HCEC 1CT (cell line): ENCODE measurements around the gene COL20A1.

Experiments used
- DNase-seq: peaks from one replicate; pipeline ENCODE4 v3.0.0-alpha.2; 2017

Gene COL20A1

GRCh38 chr20:63351811-63352591 lies 59.0 kb downstream of the COL20A1 start:
- DNase-seq = no peak

- no peak for DNase-seq
Observed at GRCh38 chr20:63352811-63353221, 59.8 kb downstream of the COL20A1 start.

GRCh38 chr20:63354636-63355350 lies 61.8 kb downstream of the COL20A1 start:
- DNase-seq = no peak

- no peak for DNase-seq
Observed at GRCh38 chr20:63355781-63356295, 62.9 kb downstream of the COL20A1 start.

GRCh38 chr20:63356511-63356910 lies 63.5 kb downstream of the COL20A1 start:
- no peak for DNase-seq

GRCh38 chr20:63356931-63357879 lies 64.2 kb downstream of the COL20A1 start:
- DNase-seq = no peak

GRCh38 chr20:63357921-63358905 lies 65.2 kb downstream of the COL20A1 start:
- no peak for DNase-seq

- no peak for DNase-seq
Observed at GRCh38 chr20:63359164-63359934, 66.4 kb downstream of the COL20A1 start.

GRCh38 chr20:63359937-63360849 lies 67.2 kb downstream of the COL20A1 start:
- no peak for DNase-seq

- no peak for DNase-seq
Observed at GRCh38 chr20:63360850-63361518, 68.0 kb downstream of the COL20A1 start, which contains the start of gene CHRNA4. Gene CHRNA4 (minus strand): TSS chr20:63361349. CDS start chr20:63361165, 184 bp downstream.

- no peak for DNase-seq
Observed at GRCh38 chr20:63361519-63362435, 68.8 kb downstream of the COL20A1 start.

- no peak for DNase-seq
Observed at GRCh38 chr20:63362436-63363009, 69.5 kb downstream of the COL20A1 start.

- no peak for DNase-seq
Observed at GRCh38 chr20:63363013-63363957, 70.3 kb downstream of the COL20A1 start.

GRCh38 chr20:63363981-63364561 lies 71.1 kb downstream of the COL20A1 start:
- DNase-seq = no peak

- no peak for DNase-seq
Observed at GRCh38 chr20:63364801-63365585, 72.0 kb downstream of the COL20A1 start.
